Kidney (tissue), 14 donors: Measurements from ENCODE around the gene ZBTB7C. TPM values are rescaled to one million over a fixed set of nuclear protein-coding genes. Genes with fewer than 3 reads are reported as not detected.

Experiments
- DNase-seq, 5 donors: peaks; one replicate each; pipeline ENCODE4 v3.0.0-alpha.2; 2013 to 2020
- FAIRE-seq: peaks from 2 replicates; lab custom pipeline; 2012; peaks lifted over from hg19 to GRCh38; lab: Jason Lieb, UNC
- H3K27ac ChIP-seq, 2 donors: one replicate each; pipeline ENCODE4 v1.7.0; 2013; ENCODE audit warnings: low read depth in 2 of 2, low read length in 2 of 2, inconsistent platforms in 1 of 2
- H3K27me3 ChIP-seq: one replicate; pipeline ENCODE4 v1.7.1; 2013; ENCODE audit warnings: low read length, inconsistent platforms; ENCODE audit not compliant: control insufficient read depth, insufficient read depth
- H3K36me3 ChIP-seq, 3 donors: one replicate each; pipeline versions ENCODE4 v1.7.0 to v1.7.1; 2013; ENCODE audit warnings: low read length in 3 of 3, control low read depth in 1 of 3, inconsistent platforms in 1 of 3; ENCODE audit not compliant: insufficient read depth in 3 of 3, control insufficient read depth in 2 of 3
- H3K4me1 ChIP-seq, 3 donors: one replicate each; pipeline versions ENCODE4 v1.7.0 to v1.7.1; 2013; ENCODE audit warnings: low read length in 3 of 3, inconsistent platforms in 1 of 3, low read depth in 1 of 3; ENCODE audit not compliant: control insufficient read depth in 2 of 3, insufficient read depth in 2 of 3
- H3K4me3 ChIP-seq, 3 donors: one replicate each; pipeline versions ENCODE4 v1.7.0 to v1.8.1; 2013; ENCODE audit warnings: low read length in 3 of 3, control low read depth in 1 of 3, inconsistent platforms in 1 of 3
- H3K9ac ChIP-seq, 3 donors: one replicate each; pipeline versions ENCODE4 v1.7.0 to v1.7.1; 2013; ENCODE audit warnings: low read length in 3 of 3, control low read depth in 1 of 3, inconsistent platforms in 1 of 3
- H3K9me3 ChIP-seq, 3 donors: one replicate each; pipeline versions ENCODE4 v1.7.0 to v1.7.1; 2013; ENCODE audit warnings: low read length in 3 of 3, control low read depth in 1 of 3, inconsistent platforms in 1 of 3; ENCODE audit not compliant: control insufficient read depth in 2 of 3, insufficient read depth in 1 of 3
- intact Hi-C: fragments of 100-400 bp; cut with DNase I; formaldehyde crosslinking; loops from one replicate; pipeline ENCODE4 v1.11.1; 2022
- polyA plus RNA-seq: library from polyadenylated mRNA; stranded (reverse); fragments of 350-450 nt; fragmentation: Illumina TruSeq; extraction: RNeasy Lipid Tissue Mini Kit (QIAGEN cat#74804); gene quantifications from one replicate; pipeline ENCODE4 v1.2.3, GENCODE V29; 2014; ENCODE audit warnings: low read depth, low replicate concordance; ENCODE audit not compliant: insufficient read depth
- total RNA-seq: library from RNA; stranded (reverse); fragmentation: NEBNext Ultra II Directional; extraction: Animal tissue kit (Norgen Biotek cat#: 25700); gene quantifications from one replicate; pipeline ENCODE4 v1.2.1, GENCODE V29; 2021
- TF ChIP-seq, protein P1 (sequence below): IDR thresholded peaks from 3 replicates; pipeline ENCODE4 v1.5.1; 2012; ENCODE audit warnings: mild to moderate bottlenecking, moderate library complexity, borderline replicate concordance; ENCODE audit not compliant: insufficient read depth; ENCODE audit errors: extremely low read depth
- donor health status: control.
- donor health status: control.
- donor health status: control.
- donor health status: control.
- donor health status: control.
- donor health status: DM: yes; HTN: yes; CAD: no.
- donor health status: Normal renal cell carcinoma (clear cell type).

The ZBTB7C gene
- total and polyA plus RNA-seq, 2 donors from 2014 or later = 1.8 to 13.8 TPM

- Histone ChIP-seq H3K4me1 (no peaks in the 10 kb centered on the region), H3K36me3 (no peaks in the 10 kb centered on the region), H3K27ac (no peak overlapping the region), H3K9ac (no peak overlapping the region), H3K27me3 (no peaks in the 10 kb centered on the region), H3K4me3 (no peak overlapping the region), H3K9me3 (no peaks in the 10 kb centered on the region)
- no peak for FAIRE-seq
- TF ChIP-seq, protein P1, sequence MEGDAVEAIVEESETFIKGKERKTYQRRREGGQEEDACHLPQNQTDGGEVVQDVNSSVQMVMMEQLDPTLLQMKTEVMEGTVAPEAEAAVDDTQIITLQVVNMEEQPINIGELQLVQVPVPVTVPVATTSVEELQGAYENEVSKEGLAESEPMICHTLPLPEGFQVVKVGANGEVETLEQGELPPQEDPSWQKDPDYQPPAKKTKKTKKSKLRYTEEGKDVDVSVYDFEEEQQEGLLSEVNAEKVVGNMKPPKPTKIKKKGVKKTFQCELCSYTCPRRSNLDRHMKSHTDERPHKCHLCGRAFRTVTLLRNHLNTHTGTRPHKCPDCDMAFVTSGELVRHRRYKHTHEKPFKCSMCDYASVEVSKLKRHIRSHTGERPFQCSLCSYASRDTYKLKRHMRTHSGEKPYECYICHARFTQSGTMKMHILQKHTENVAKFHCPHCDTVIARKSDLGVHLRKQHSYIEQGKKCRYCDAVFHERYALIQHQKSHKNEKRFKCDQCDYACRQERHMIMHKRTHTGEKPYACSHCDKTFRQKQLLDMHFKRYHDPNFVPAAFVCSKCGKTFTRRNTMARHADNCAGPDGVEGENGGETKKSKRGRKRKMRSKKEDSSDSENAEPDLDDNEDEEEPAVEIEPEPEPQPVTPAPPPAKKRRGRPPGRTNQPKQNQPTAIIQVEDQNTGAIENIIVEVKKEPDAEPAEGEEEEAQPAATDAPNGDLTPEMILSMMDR = no peak
- peak in 2 of 5 donors; percentile 5 to 22 for DNase-seq
- intact Hi-C loops = no loop called here
Measured at GRCh38 chr18:48361801-48362200, 47.4 kb downstream of the ZBTB7C start.

GRCh38 chr18:48360376-48361021 lies 48.7 kb downstream of the ZBTB7C start:
- FAIRE-seq (no peak), DNase-seq (peak in 1 of 5 donors; percentile 28)
- H3K36me3 ChIP-seq = no peaks in the 10 kb centered on the region

GRCh38 chr18:48359626-48360025 lies 49.6 kb downstream of the ZBTB7C start:
- no peaks in the 10 kb centered on the region for H3K36me3 ChIP-seq
- DNase-seq (peak in 2 of 5 donors; percentile 5 to 13), FAIRE-seq (no peak)
- H3K4me3 ChIP-seq = no peak overlapping the region
- TF ChIP-seq, protein P1 = no peak
- no peak overlapping the region for H3K9ac ChIP-seq
- H3K27me3 ChIP-seq = no peaks in the 10 kb centered on the region
- H3K4me1 ChIP-seq = no peaks in the 10 kb centered on the region
- no peaks in the 10 kb centered on the region for H3K9me3 ChIP-seq
- H3K27ac ChIP-seq = no peak overlapping the region
- intact Hi-C loops = no loop called here

More at GRCh38 chr18:48360376-48361021, 48.7 kb downstream of the ZBTB7C start:
- no peaks in the 10 kb centered on the region for H3K4me1 ChIP-seq
- H3K27ac ChIP-seq = no peak overlapping the region
- TF ChIP-seq, protein P1 = no peak
- H3K4me3 ChIP-seq = no peak overlapping the region
- H3K9ac ChIP-seq = no peak overlapping the region
- intact Hi-C loops = no loop called here
- no peaks in the 10 kb centered on the region for H3K27me3 ChIP-seq
- no peaks in the 10 kb centered on the region for H3K9me3 ChIP-seq
